Activated T-cell treated with anti-CD3 and anti-CD28 coated beads, Interleukin-2, amount 50 U/mL, for 4 hours (primary cell): Measurements from ENCODE around the gene ARFGAP3. TPM values are rescaled to one million over a fixed set of nuclear protein-coding genes. Genes with fewer than 3 reads are reported as not detected.
"Not testable (repeated sequence)": the region's sequence is repeated elsewhere in the genome, so short reads cannot be mapped to it uniquely, and the experiment has no call there.

Experiments used
- ATAC-seq, 2 donors: fragments of 200-7000 bp; cut with Tn5 transposase; one replicate each; pipeline ENCODE4 v1.10.0; 2021
- DNase-seq: peaks from one replicate; pipeline ENCODE4 v3.0.0-alpha.2; 2020
- H3K27me3 Mint-ChIP-seq: one replicate; pipeline ENCODE4 v1.8.0; 2021; ENCODE audit warnings: low read depth, mixed read lengths
- H3K36me3 Mint-ChIP-seq: one replicate; pipeline ENCODE4 v1.8.0; 2022; ENCODE audit warnings: mixed read lengths; ENCODE audit not compliant: insufficient read depth
- H3K4me1 Mint-ChIP-seq: one replicate; pipeline ENCODE4 v1.8.0; 2021; ENCODE audit warnings: low read depth, mixed read lengths
- H3K4me3 Mint-ChIP-seq: one replicate; pipeline ENCODE4 v1.8.0; 2021; ENCODE audit warnings: mild to moderate bottlenecking, moderate library complexity, mixed read lengths
- H3K9me3 Mint-ChIP-seq: one replicate; pipeline ENCODE4 v1.8.0; 2021; ENCODE audit warnings: mixed read lengths
- total RNA-seq, 3 donors: library from RNA; stranded (reverse); gene quantifications; one replicate each; pipeline ENCODE4 v1.2.1, GENCODE V29; 2021

ARFGAP3 gene
- total RNA-seq, 3 donors from 2014 or later = 21.6 to 34.5 (median 26.8) TPM

GRCh38 chr22:42752912-42753311 is 104.2 kb downstream of the ARFGAP3 start:
- H3K27me3 Mint-ChIP-seq = peaks cover 5% of the 10 kb centered on the region
- no peaks in the 10 kb centered on the region for H3K36me3 Mint-ChIP-seq
- ATAC-seq (no peak), DNase-seq (no peak)
- no peak overlapping the region for H3K4me3 Mint-ChIP-seq
- no peaks in the 10 kb centered on the region for H3K4me1 Mint-ChIP-seq
- H3K9me3 Mint-ChIP-seq = no peaks in the 10 kb centered on the region

- H3K4me3 Mint-ChIP-seq = no peak overlapping the region
- H3K4me1 Mint-ChIP-seq = no peaks in the 10 kb centered on the region
- H3K36me3 Mint-ChIP-seq = no peaks in the 10 kb centered on the region
- no peaks in the 10 kb centered on the region for H3K27me3 Mint-ChIP-seq
- DNase-seq (no peak), ATAC-seq (no peak)
- H3K9me3 Mint-ChIP-seq = no peaks in the 10 kb centered on the region
Measured at GRCh38 chr22:42752230-42752746, 104.8 kb downstream of the ARFGAP3 start.

GRCh38 chr22:42750421-42750820 is 106.7 kb downstream of the ARFGAP3 start:
- DNase-seq, H3K4me1 Mint-ChIP-seq, H3K9me3 Mint-ChIP-seq, H3K4me3 Mint-ChIP-seq, H3K36me3 Mint-ChIP-seq, H3K27me3 Mint-ChIP-seq, ATAC-seq: not testable (repeated sequence)

GRCh38 chr22:42747701-42748513 is 109.2 kb downstream of the ARFGAP3 start:
- H3K27me3 Mint-ChIP-seq = peaks cover 2% of the 10 kb centered on the region

More at GRCh38 chr22:42747701-42748513, 109.2 kb downstream of the ARFGAP3 start:
- ATAC-seq = no peak
- Mint-ChIP-seq H3K36me3 (no peaks in the 10 kb centered on the region), H3K9me3 (no peaks in the 10 kb centered on the region), H3K4me3 (no peak overlapping the region), H3K4me1 (no peaks in the 10 kb centered on the region)
- no peak for DNase-seq

Other genes with a start within 250 kb of the ARFGAP3 start
- gene POLDIP3, start 242.4 kb downstream of the ARFGAP3 start, total RNA-seq = 10 to 100 TPM; 71.8 to 82.6 (median 77.1) TPM
- 1 to 10 TPM in 2 of 3 donors, under 1 TPM in 1; 0.71 to 1.2 (median 1.2) TPM for gene ATP5MGL, start 216.7 kb downstream of the ARFGAP3 start, total RNA-seq
- 10 to 100 TPM; 58.5 to 74.2 (median 73.8) TPM for gene CYB5R3, start 207.9 kb downstream of the ARFGAP3 start, total RNA-seq
- not detected for gene A4GALT, start 136.4 kb downstream of the ARFGAP3 start, total RNA-seq
- gene PACSIN2, start 157.9 kb upstream of the ARFGAP3 start, total RNA-seq = 10 to 100 TPM; 24.5 to 30.2 (median 28.1) TPM
- 1 to 10 TPM; 1.2 to 1.5 (median 1.3) TPM for gene TTLL1, start 232.1 kb upstream of the ARFGAP3 start, total RNA-seq